Common myeloid progenitor, CD34-positive (primary cell): Measurements from ENCODE around the gene TARS2.
A peak's percentile ranks its signal among the peaks of the same experiment; 100 is the strongest.

ENCODE experiments used
- CTCF ChIA-PET: fragments of 350-600 bp; sonication (Branson Sonifier 250); formaldehyde crosslinking; loops from one replicate; lab custom pipeline; 2021; ENCODE audit warnings: antibody characterized with exemption; lab: Charles Lee
- POLR2A ChIA-PET: fragments of 350-600 bp; sonication (Branson Sonifier 250); formaldehyde crosslinking; loops from one replicate; lab custom pipeline; 2021; ENCODE audit warnings: antibody characterized with exemption; lab: Charles Lee
- DNase-seq, 3 donors: peaks; one replicate each; pipeline versions ENCODE4 v3.0.0 to v3.0.0-alpha.2; 2013
- H3K27ac ChIP-seq, 2 experiments: 1 replicate in 1 of 2; 2 replicates in 1 of 2; pipeline ENCODE4 v1.7.0; 2013; ENCODE audit warnings: inconsistent platforms in 2 of 2, low read length in 2 of 2, mild to moderate bottlenecking in 2 of 2, low read depth in 1 of 2, moderate library complexity in 1 of 2; ENCODE audit not compliant: severe bottlenecking in 2 of 2, insufficient read depth in 1 of 2, poor library complexity in 1 of 2
- H3K27me3 ChIP-seq, 5 experiments: replicated peaks in 2 of 5; 1 replicate in 3 of 5; 2 replicates in 2 of 5; pipeline versions ENCODE4 v1.6.1 to v1.7.0; 2013; ENCODE audit warnings: low read length in 4 of 5, mild to moderate bottlenecking in 2 of 5, moderate library complexity in 2 of 5, inconsistent platforms in 1 of 5; ENCODE audit not compliant: insufficient read depth in 5 of 5, control insufficient read depth in 4 of 5
- H3K36me3 ChIP-seq, 4 experiments: 1 replicate in 2 of 4; 2 replicates in 2 of 4; pipeline versions ENCODE4 v1.6.1 to v1.7.0; 2013; ENCODE audit warnings: low read length in 3 of 4, control low read depth in 1 of 4, mild to moderate bottlenecking in 1 of 4; ENCODE audit not compliant: control insufficient read depth in 4 of 4, insufficient read depth in 4 of 4
- H3K4me1 ChIP-seq, 4 experiments: 1 replicate in 3 of 4; 2 replicates in 1 of 4; pipeline versions ENCODE4 v1.6.1 to v1.7.1; 2013; ENCODE audit warnings: low read length in 3 of 4, mild to moderate bottlenecking in 3 of 4, control low read depth in 1 of 4, inconsistent platforms in 1 of 4, moderate library complexity in 1 of 4; ENCODE audit not compliant: control insufficient read depth in 4 of 4, insufficient read depth in 4 of 4; ENCODE audit errors: control extremely low read depth in 1 of 4
- H3K4me3 ChIP-seq, 7 experiments: 1 replicate in 4 of 7; 2 replicates in 3 of 7; pipeline versions ENCODE4 v1.5.1 to v1.7.0; 2013; ENCODE audit warnings: mild to moderate bottlenecking in 7 of 7, low read length in 6 of 7, moderate library complexity in 6 of 7, inconsistent platforms in 2 of 7, low read depth in 2 of 7, control low read depth in 1 of 7; ENCODE audit not compliant: insufficient read depth in 4 of 7, control insufficient read depth in 1 of 7; ENCODE audit errors: extremely low read depth in 1 of 7
- H3K9me3 ChIP-seq, 5 experiments: 1 replicate in 4 of 5; 2 replicates in 1 of 5; pipeline versions ENCODE4 v1.6.1 to v1.7.1; 2013; ENCODE audit warnings: low read length in 4 of 5, mild to moderate bottlenecking in 2 of 5, inconsistent platforms in 1 of 5, low read depth in 1 of 5, moderate library complexity in 1 of 5; ENCODE audit not compliant: control insufficient read depth in 4 of 5, insufficient read depth in 2 of 5; ENCODE audit errors: control extremely low read depth in 1 of 5
- WGBS: methylation state at CpG from one replicate; pipeline ENCODE4 v1.1.5; 2013; ENCODE audit not compliant: insufficient coverage; 5-methylcytosine and 5-hydroxymethylcytosine counted together

The TARS2 gene

GRCh38 chr1:150553392-150554085, 66.3 kb downstream of the TARS2 start:
- peak overlapping the region in 1 of 2 experiments; percentile 76 for H3K27ac ChIP-seq
- WGBS = 97% methylated on average over 20 of the region's 23 CpGs

GRCh38 chr1:150554086-150554452, 66.8 kb downstream of the TARS2 start:
- CTCF ChIA-PET = interaction anchor here (0.6 to 0.8 kb wide), 2 partner anchors 22 to 95 kb away, joined by 3 read pairs; no protein-coding TSS in a partner anchor
- Histone ChIP-seq H3K36me3 (peaks cover 4 to 26% (median 17%) of the 10 kb centered on the region in 4 experiments), H3K27me3 (no peaks in the 10 kb centered on the region), H3K27ac (peak overlapping the region in 1 of 2 experiments; percentile 76), H3K4me3 (no peak overlapping the region), H3K4me1 (peaks cover 4 to 64% (median 45%) of the 10 kb centered on the region in 4 experiments), H3K9me3 (no peaks in the 10 kb centered on the region)
- no peak for DNase-seq
- 100% methylated on average over 5 of the region's 8 CpGs for WGBS
- POLR2A ChIA-PET = no interaction called here

More at GRCh38 chr1:150553392-150554085, 66.3 kb downstream of the TARS2 start:
- Histone ChIP-seq H3K9me3 (no peaks in the 10 kb centered on the region), H3K36me3 (peaks cover 4 to 25% (median 17%) of the 10 kb centered on the region in 4 experiments), H3K4me1 (peaks cover 4 to 62% (median 47%) of the 10 kb centered on the region in 4 experiments), H3K27me3 (no peaks in the 10 kb centered on the region), H3K4me3 (peak overlapping the region in 1 of 7 experiments; percentile 4)
- POLR2A ChIA-PET = interaction anchor here (0.6 kb wide), 1 partner anchor 311 kb away, joined by 3 read pairs; no protein-coding TSS in a partner anchor
- CTCF ChIA-PET = interaction anchor here (0.6 to 0.8 kb wide), 2 partner anchors 21 to 95 kb away, joined by 3 read pairs; no protein-coding TSS in a partner anchor
- no peak for DNase-seq

GRCh38 chr1:150555198-150555970, 68.2 kb downstream of the TARS2 start:
- no peak overlapping the region for H3K4me3 ChIP-seq
- 87% methylated on average over 18 of the region's 19 CpGs for WGBS
- CTCF ChIA-PET = interaction anchor here (0.7 to 11.1 kb wide), 5 partner anchors 8 to 72 kb away, joined by 3 to 150 read pairs (median 4); partner anchors contain the start of genes ADAMTSL4 and MCL1
- POLR2A ChIA-PET = no interaction called here
- H3K4me1 ChIP-seq = peaks cover 4 to 65% (median 48%) of the 10 kb centered on the region in 4 experiments
- no peaks in the 10 kb centered on the region for H3K27me3 ChIP-seq
- H3K36me3 ChIP-seq = peaks cover 4 to 27% (median 17%) of the 10 kb centered on the region in 4 experiments
- H3K9me3 ChIP-seq = no peaks in the 10 kb centered on the region
- DNase-seq = peak in 1 of 3 donors; percentile 7
- no peak overlapping the region for H3K27ac ChIP-seq

- Histone ChIP-seq H3K4me1 (peaks cover 0 to 65% (median 48%) of the 10 kb centered on the region in 4 experiments), H3K27ac (no peak overlapping the region), H3K27me3 (no peaks in the 10 kb centered on the region), H3K4me3 (no peak overlapping the region), H3K36me3 (peaks cover 4 to 27% (median 17%) of the 10 kb centered on the region in 4 experiments), H3K9me3 (no peaks in the 10 kb centered on the region)
- CTCF ChIA-PET = interaction anchor here (0.5 to 11.1 kb wide), 7 partner anchors 9 to 986 kb away, joined by 3 to 150 read pairs (median 3); partner anchors contain the start of genes ADAMTSL4 and MCL1
- no peak for DNase-seq
- POLR2A ChIA-PET = no interaction called here
- 97% methylated on average over 20 of the region's 26 CpGs for WGBS
Observed at GRCh38 chr1:150555971-150556865, 69.0 kb downstream of the TARS2 start.

- ChIA-PET CTCF (interaction anchor here (1.9 to 12.3 kb wide), 5 partner anchors 10 to 71 kb away, joined by 5 to 152 read pairs (median 59); partner anchors contain the start of genes ADAMTSL4, ENSA and MCL1), POLR2A (no interaction called here)
- Histone ChIP-seq H3K36me3 (peaks cover 4 to 27% (median 17%) of the 10 kb centered on the region in 4 experiments), H3K4me3 (no peak overlapping the region), H3K9me3 (no peaks in the 10 kb centered on the region), H3K4me1 (peaks cover 0 to 65% (median 48%) of the 10 kb centered on the region in 4 experiments), H3K27me3 (no peaks in the 10 kb centered on the region), H3K27ac (no peak overlapping the region)
- 93% methylated on average over 20 of the region's 26 CpGs for WGBS
- DNase-seq = no peak
Observed at GRCh38 chr1:150557065-150557600, 69.9 kb downstream of the TARS2 start.
